A549 treated with CORT108297 at 1 μM for 4 hours (cell line): Measurements from ENCODE around the gene SULT2A1. TPM values are rescaled to one million over a fixed set of nuclear protein-coding genes. Genes with fewer than 3 reads are reported as not detected.

Source experiments
- total RNA-seq: library from RNA; stranded (reverse); fragments of 200-300 nt; extraction: Qiagen RNA extraction; gene quantifications from 5 replicates; pipeline ENCODE4 v1.2.3, GENCODE V29; 2022

The SULT2A1 gene, protein sequence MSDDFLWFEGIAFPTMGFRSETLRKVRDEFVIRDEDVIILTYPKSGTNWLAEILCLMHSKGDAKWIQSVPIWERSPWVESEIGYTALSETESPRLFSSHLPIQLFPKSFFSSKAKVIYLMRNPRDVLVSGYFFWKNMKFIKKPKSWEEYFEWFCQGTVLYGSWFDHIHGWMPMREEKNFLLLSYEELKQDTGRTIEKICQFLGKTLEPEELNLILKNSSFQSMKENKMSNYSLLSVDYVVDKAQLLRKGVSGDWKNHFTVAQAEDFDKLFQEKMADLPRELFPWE
- not detected in 5 replicates for total RNA-seq

DNA sequence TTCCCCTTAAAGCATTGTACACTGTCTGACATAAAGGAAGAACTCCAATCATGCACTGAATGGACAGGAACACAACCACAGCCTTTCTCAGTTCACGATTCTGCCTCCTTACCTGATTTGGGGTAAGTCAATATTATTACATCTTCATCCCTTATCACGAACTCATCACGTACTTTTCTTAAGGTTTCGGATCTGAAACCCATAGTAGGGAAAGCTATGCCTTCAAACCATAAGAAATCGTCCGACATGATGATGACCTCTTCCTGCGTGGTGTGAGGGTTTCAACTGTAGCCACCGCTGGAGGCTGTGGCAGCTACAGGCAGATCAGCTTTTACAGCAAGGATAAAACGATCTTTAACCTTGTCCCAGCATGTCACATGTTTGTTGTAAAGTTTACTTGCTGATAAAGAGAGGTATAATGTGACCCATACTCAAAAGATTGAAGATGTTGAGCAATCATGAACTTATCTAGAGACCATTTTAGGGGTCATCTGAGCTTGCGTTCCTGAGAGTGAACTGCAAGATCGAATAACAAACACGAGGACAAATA, at the start of gene SULT2A1:
Gene SULT2A1 (minus strand): TSS at position 306 of the 550 bp plus-strand sequence. CDS start 58 bp downstream, at position 248.

DNA sequence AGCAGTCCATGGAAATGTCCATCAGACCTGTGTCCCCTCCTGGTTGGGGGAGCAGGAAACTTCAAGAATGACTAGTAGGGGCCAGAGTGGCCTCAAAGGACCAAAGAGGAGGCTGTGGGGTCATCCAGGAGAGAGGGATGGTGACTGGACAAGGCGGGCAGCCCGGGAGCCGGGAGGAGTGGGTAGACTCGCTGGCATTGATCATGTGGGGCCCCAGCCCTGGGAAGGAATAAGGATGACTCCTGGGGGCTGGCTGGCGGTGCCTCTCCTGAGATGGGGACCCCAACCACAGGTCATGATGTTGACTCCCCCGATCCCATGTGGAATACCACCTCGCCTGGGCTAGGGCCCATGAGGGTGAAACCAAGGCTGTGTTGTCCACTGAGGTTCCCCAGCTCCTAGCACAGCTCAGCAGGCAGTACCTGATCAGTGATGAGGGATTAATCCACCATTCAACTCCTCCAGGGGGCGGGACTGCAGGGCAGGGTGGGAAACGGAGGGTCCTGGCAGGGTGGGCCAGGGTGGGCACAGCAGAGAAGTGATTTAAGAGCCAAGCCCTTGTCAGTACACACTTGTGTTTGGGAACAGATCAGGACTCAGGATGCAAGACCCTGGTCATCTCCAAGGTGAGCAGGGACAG, 27.3 kb downstream of the SULT2A1 start, which contains the start of gene TPRX2:
Gene TPRX2 (plus strand): TSS at position 590 of the 640 bp plus-strand sequence. CDS start 12 bp downstream, at position 602.

DNA sequence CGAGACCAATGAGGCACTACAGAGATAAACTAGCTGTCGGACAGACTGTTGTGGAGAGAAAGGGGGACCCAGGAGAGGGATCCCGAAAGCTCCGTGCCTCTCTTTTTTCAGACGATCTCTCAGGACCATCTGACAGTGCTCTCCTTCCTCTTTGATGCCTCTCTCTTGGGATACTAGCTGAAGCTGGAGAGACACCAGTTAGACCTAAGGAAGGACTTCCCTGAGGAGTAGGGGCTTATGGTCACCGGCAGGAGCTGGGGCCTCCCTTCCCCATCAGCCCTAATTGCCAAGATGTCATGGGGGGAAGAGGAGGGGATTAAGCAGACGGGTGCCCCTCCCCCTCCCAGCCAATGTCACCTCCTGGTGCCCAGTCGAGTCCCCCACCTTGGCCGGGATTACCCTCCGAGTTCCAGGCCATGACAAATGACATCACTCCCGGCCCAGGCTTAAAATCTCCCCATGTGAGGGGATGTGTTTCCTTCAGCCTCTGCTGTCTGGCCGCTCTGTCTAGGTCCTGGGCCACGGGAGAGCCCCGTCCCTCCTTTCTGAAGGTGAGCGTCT, 64.6 kb downstream of the SULT2A1 start, which contains the start of gene CRX:
Gene CRX (plus strand): TSS at position 478 of the 561 bp plus-strand sequence. CDS start 12,507 bp downstream, outside the sequence.

Other genes starting within 250 kb of the SULT2A1 start
- gene EHD2, start 172.9 kb downstream of the SULT2A1 start, total RNA-seq, result 119 to 156 TPM (median 141 TPM) in 5 replicates
- gene NOP53, start 140.8 kb downstream of the SULT2A1 start, total RNA-seq, result 239 to 288 TPM (median 245 TPM) in 5 replicates
- 96.0 to 171 TPM (median 161 TPM) in 5 replicates for gene SELENOW, start 107.6 kb downstream of the SULT2A1 start, total RNA-seq
- not detected in 5 replicates for gene TPRX1, start 81.8 kb downstream of the SULT2A1 start, total RNA-seq
- not detected in 5 replicates for gene CRX, start 64.4 kb downstream of the SULT2A1 start, total RNA-seq
- gene TPRX2, start 27.1 kb downstream of the SULT2A1 start, total RNA-seq, result not detected in 5 replicates
- not detected in 5 replicates for gene BSPH1, start 105.9 kb upstream of the SULT2A1 start, total RNA-seq
- gene ELSPBP1, start 108.3 kb upstream of the SULT2A1 start, total RNA-seq, result not detected in 5 replicates
- not detected in 5 replicates for gene CABP5, start 157.8 kb upstream of the SULT2A1 start, total RNA-seq
- 10.3 to 16.5 TPM (median 10.5 TPM) in 5 replicates for gene PLA2G4C, start 224.5 kb upstream of the SULT2A1 start, total RNA-seq